K562 (cell line): ENCODE data around the gene TBC1D2.

Experiments
- CEBPB ChIP-seq: fragments of 450-650 bp; IDR thresholded peaks from 2 replicates; pipeline ENCODE4 v1.6.1; 2016; ENCODE audit warnings: missing genetic modification characterization, missing compliant biosample characterization
- POLR2A ChIP-seq: fragments of 450-650 bp; conservative IDR thresholded peaks from 2 replicates; pipeline ENCODE4 v1.6.1; 2016
- RB1 ChIP-seq: fragments of 450-650 bp; IDR thresholded peaks from 2 replicates; pipeline ENCODE4 v1.6.1; 2017; ENCODE audit warnings: low read depth, mild to moderate bottlenecking
- ZNF274 ChIP-seq: IDR thresholded peaks from 2 replicates; pipeline ENCODE4 v1.6.1; 2011; ENCODE audit warnings: low read depth, mild to moderate bottlenecking, low read length, moderate library complexity, borderline replicate concordance
- TF ChIP-seq, protein P1 (sequence below): fragments of 450-650 bp; IDR thresholded peaks from one replicate; pipeline ENCODE4 v1.6.1; 2018; ENCODE audit warnings: mild to moderate bottlenecking, moderate library complexity; ENCODE audit not compliant: partially characterized antibody

DNA sequence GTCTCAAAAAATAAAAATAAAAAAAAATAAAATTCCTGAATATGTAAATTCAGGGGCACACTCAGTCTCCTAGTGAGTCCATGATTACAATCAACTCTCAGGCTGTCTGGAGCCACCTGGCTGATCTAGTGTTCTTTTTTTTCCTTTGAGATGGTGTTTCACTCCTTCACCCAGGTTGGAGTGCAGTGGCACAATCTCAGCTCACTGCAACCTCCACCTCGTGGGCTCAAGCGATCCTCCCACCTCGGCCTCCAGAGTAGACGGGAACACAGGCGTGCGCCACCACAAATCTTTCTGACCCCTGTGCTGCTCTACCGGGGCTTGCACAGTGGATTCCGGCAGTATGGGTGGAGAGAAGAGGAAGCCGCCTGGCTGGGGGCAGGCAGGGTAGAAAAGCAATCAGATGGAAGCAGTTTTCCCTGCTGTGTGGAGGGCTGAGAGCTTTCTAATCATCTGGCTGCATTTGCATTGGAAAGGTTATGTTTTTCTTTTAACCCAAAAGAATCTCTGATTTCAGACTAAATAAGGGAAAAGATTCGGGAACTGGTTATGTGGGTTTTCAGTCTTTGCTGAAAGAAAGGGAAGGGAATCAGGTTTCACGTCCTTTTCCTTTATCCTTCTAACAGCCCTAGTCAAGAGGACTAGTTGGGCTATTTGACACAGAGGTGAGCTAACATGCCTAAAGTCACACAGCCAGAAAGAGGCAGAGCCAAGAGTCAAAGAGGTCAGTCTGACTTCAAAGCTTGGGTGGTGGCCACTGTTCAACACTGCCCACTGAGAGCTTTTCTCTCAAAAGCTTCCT, 36.7 kb downstream of the TBC1D2 start:
- no peak for TF ChIP-seq POLR2A
- TF ChIP-seq RB1: no peak
- TF ChIP-seq, protein P1, sequence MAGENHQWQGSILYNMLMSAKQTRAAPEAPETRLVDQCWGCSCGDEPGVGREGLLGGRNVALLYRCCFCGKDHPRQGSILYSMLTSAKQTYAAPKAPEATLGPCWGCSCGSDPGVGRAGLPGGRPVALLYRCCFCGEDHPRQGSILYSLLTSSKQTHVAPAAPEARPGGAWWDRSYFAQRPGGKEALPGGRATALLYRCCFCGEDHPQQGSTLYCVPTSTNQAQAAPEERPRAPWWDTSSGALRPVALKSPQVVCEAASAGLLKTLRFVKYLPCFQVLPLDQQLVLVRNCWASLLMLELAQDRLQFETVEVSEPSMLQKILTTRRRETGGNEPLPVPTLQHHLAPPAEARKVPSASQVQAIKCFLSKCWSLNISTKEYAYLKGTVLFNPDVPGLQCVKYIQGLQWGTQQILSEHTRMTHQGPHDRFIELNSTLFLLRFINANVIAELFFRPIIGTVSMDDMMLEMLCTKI: no peak
- no peak for TF ChIP-seq CEBPB (tag)
- no peak for TF ChIP-seq ZNF274
